Measurements from ENCODE around the gene SETDB1. TPM values are rescaled to one million over a fixed set of nuclear protein-coding genes. Genes with fewer than 3 reads are reported as not detected.
A peak's percentile ranks its signal among the peaks of the same experiment; 100 is the strongest.

The SETDB1 gene
- total and polyA plus RNA-seq, 2 of the 8 experiments (the other 6 are each of a cell fraction or from before 2014, with no cell fraction given) = 27.5 to 48.8 TPM

DNA sequence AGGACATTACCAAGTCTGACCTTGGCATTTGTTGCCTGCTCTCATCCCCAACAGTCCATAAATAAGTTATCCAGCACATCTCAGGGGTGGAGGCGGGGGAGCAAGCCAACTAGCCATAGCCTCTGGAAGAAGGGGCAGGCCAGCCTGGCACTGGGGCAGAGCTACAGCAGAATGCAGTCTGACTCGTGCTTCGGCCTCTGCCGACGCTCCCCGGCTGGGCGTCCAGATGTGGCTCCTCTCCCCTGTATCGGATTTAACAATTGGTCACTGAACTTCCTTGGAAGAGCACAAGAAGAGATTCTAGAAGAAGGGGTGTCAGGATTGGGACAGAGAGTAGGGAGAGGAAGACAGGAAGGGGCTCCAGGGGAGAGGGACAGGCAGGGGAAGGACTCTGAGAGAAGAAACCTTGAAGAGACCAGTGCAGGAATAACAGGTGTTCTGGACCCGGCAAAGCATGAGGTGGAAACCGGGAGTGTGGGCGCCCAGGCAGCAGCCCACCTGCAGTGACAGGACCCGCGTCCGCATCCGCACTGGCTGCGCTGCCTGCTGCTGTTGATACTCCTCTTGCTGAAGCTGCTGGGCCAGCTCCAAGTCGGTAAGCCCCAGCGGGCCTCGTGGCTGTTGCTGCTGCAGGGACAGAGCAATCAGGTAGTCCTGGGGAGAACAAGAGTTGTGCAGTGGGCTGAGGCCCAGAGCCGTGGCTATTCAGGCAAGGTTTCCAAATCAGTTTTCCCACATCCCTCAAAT is 71.1 kb downstream of the SETDB1 start:
- Histone ChIP-seq H3K4ac (replicated peaks; ENCODE audit: insufficient read length, low read depth, low read length) (no peak overlapping the region), H3K23ac (ENCODE audit: insufficient read length) (no peak overlapping the region), H2AFZ (ENCODE audit: low read length) (no peak overlapping the region), H4K5ac (ENCODE audit: insufficient read length, low read depth, low read length) (no peak overlapping the region), H2BK120ac (replicated peaks; ENCODE audit: low read depth, low read length) (no peak overlapping the region), H3K4me1 (replicated peaks in 1 of 4; ENCODE audit: control insufficient read depth in 3 of 4, insufficient read depth in 4 of 4, low read length in 3 of 4) (peaks cover 0 to 4% (median 0%) of the 10 kb centered on the region in 4 experiments; a peak in 1 of 7 replicates), H3K4me2 (ENCODE audit: insufficient read depth in 1 of 2, low read depth in 2 of 2, low read length in 2 of 2) (no peak overlapping the region), H3K23me2 (ENCODE audit: low read depth, low read length) (no peaks in the 10 kb centered on the region), H2BK15ac (ENCODE audit: low read length) (no peak overlapping the region), H3K14ac (ENCODE audit: insufficient read length) (no peak overlapping the region), H2BK5ac (ENCODE audit: low read depth, low read length) (no peak overlapping the region), H3K4me3 (ENCODE audit: extremely low read depth in 1 of 4, insufficient read depth in 2 of 4, low read depth in 3 of 4, low read length in 4 of 4) (no peak overlapping the region), H4K91ac (replicated peaks; ENCODE audit: insufficient read length, low read length) (no peak overlapping the region), H3K18ac (ENCODE audit: extremely low read depth, low read length) (no peak overlapping the region), H3K27me3 (replicated peaks in 1 of 4; ENCODE audit: control insufficient read depth in 3 of 4, extremely low read depth in 1 of 4, insufficient read depth in 3 of 4, low read length in 3 of 4) (no peaks in the 10 kb centered on the region), H2AK5ac (ENCODE audit: low read depth, low read length) (no peak overlapping the region; the same call in 1 of the 2 replicates), H3K9me3 (ENCODE audit: insufficient read depth in 2 of 2, low read depth in 1 of 2, low read length in 1 of 2) (no peaks in the 10 kb centered on the region), H3K79me1 (ENCODE audit: low read depth, low read length) (no peaks in the 10 kb centered on the region), H4K20me1 (replicated peaks in 1 of 2; ENCODE audit: control insufficient read depth in 1 of 2, insufficient read depth in 2 of 2, low read length in 2 of 2) (no peaks in the 10 kb centered on the region), H3K9ac (replicated peaks in 1 of 4; ENCODE audit: extremely low read depth in 1 of 4, low read depth in 3 of 4, low read length in 3 of 4) (peak overlapping the region in 1 of 4 experiments; percentile 18; a peak in 1 of 7 replicates), H2BK12ac (ENCODE audit: low read depth, low read length) (no peak overlapping the region), H4K8ac (ENCODE audit: extremely low read depth, insufficient read depth, low read length) (no peak overlapping the region), H3K56ac (replicated peaks; ENCODE audit: insufficient read length, low read depth, low read length) (no peak overlapping the region), H3K36me3 (ENCODE audit: control insufficient read depth in 2 of 4, insufficient read depth in 4 of 4, low read length in 3 of 4) (peaks cover 0 to 7% (median 5%) of the 10 kb centered on the region in 4 experiments; a peak in 6 of 8 replicates), H2BK20ac (ENCODE audit: low read length) (no peak overlapping the region), H3K27ac (ENCODE audit: low read depth, low read length) (no peak overlapping the region), H3K79me2 (ENCODE audit: control insufficient read depth in 1 of 2, insufficient read depth in 2 of 2, low read length in 2 of 2) (no peaks in the 10 kb centered on the region)
- FAIRE-seq = no peak
- ChIA-PET POLR2A (ENCODE audit: partially characterized antibody) (interaction anchor here (0.6 to 6.3 kb wide), 6 partner anchors 9 to 449 kb away, joined by 3 to 44 read pairs (median 4); partner anchors contain the start of genes ANXA9, CERS2 and MINDY1), CTCF (ENCODE audit: partially characterized antibody) (interaction anchor here (1.3 to 7.0 kb wide), 7 partner anchors 8 to 140 kb away, joined by 3 to 183 read pairs (median 19); partner anchors contain the start of genes ANXA9, CERS2 and MINDY1)
- DNase-seq (ENCODE audit: low read depth in 1 of 2, low spot score in 2 of 2) = no peak
- WGBS, 2 experiments (ENCODE audit: extremely low coverage in 1 of 2, insufficient coverage in 1 of 2, insufficient read length in 1 of 2, insufficient replicate concordance in 2 of 2, low coverage in 1 of 2, low lambda C conversion rate in 2 of 2, missing lambda C conversion rate in 1 of 2) = 94% methylated on average over 20 of the region's 20 CpGs; no CpG with 5 or more reads in 1 of the 2 experiments
- no peak for TF ChIP-seq CBX5 (IDR thresholded peaks at IDR 0.05; ENCODE audit: low read depth, low read length)
- TF ChIP-seq ASH2L (IDR thresholded peaks at IDR 0.05; ENCODE audit: low read length) = no peak
- no peak for TF ChIP-seq EP300 (IDR thresholded peaks at IDR 0.05; ENCODE audit: borderline replicate concordance in 1 of 2, low read depth in 2 of 2, low read length in 2 of 2)
- TF ChIP-seq PHF8 (conservative IDR thresholded peaks at IDR 0.05; ENCODE audit: low read depth, low read length) = no peak
- TF ChIP-seq SP1 (IDR thresholded peaks at IDR 0.05; ENCODE audit: low read depth, low read length) = no peak

Data from H1 (cell line).